ENCODE data around the gene GPR150. TPM values are rescaled to one million over a fixed set of nuclear protein-coding genes. Genes with fewer than 3 reads are reported as not detected.

GPR150 gene
- total RNA-seq: 0.29 and 0.36 TPM in 2 replicates

- Histone ChIP-seq H4K20me1 (ENCODE audit: insufficient read depth, low read length) (no peaks in the 10 kb centered on the region), H2AFZ (ENCODE audit: low read length) (peak within 1 kb of the TSS; percentile 86), H3K27ac (ENCODE audit: low read depth, low read length) (peak within 1 kb of the TSS; percentile 30), H3K36me3 (ENCODE audit: insufficient read depth, low read length) (no peaks in the 10 kb centered on the region), H3K27me3 (ENCODE audit: insufficient read depth, low read length) (no peaks in the 10 kb centered on the region), H3K79me2 (ENCODE audit: insufficient read depth, low read length) (no peaks in the 10 kb centered on the region), H3K4me2 (ENCODE audit: insufficient read depth, low read length) (peak within 1 kb of the TSS; percentile 94), H3K4me1 (ENCODE audit: insufficient read depth, low read length) (peaks cover 26% of the 10 kb centered on the region), H3K9me3 (ENCODE audit: low read depth, low read length) (no peaks in the 10 kb centered on the region), H3K4me3 (ENCODE audit: insufficient read depth, low read length) (peak within 1 kb of the TSS; percentile 74)
- TF ChIP-seq CTCF (IDR thresholded peaks at IDR 0.05; ENCODE audit: extremely low read depth, low read depth, low read length): no peak
- peak; percentile 95 for DNase-seq (ENCODE audit: insufficient read length, low spot score, missing footprints)
These were observed at the start of gene GPR150 for GRCh38 chr5:95620030-95620869. GPR150 (plus strand) TSS chr5:95620087; CDS start chr5:95620276, 189 bp downstream.

GRCh38 chr5:95572016-95572415 is 47.9 kb upstream of the GPR150 start:
- Histone ChIP-seq H2AFZ (ENCODE audit: low read length) (no peak overlapping the region), H3K4me1 (ENCODE audit: insufficient read depth, low read length) (peaks cover 5% of the 10 kb centered on the region), H3K27ac (ENCODE audit: low read depth, low read length) (no peak overlapping the region), H3K9me3 (ENCODE audit: low read depth, low read length) (no peaks in the 10 kb centered on the region), H3K4me2 (ENCODE audit: insufficient read depth, low read length) (no peak overlapping the region), H3K27me3 (ENCODE audit: insufficient read depth, low read length) (no peaks in the 10 kb centered on the region), H3K4me3 (ENCODE audit: insufficient read depth, low read length) (no peak overlapping the region), H4K20me1 (ENCODE audit: insufficient read depth, low read length) (no peaks in the 10 kb centered on the region), H3K36me3 (ENCODE audit: insufficient read depth, low read length) (peaks cover 6% of the 10 kb centered on the region), H3K79me2 (ENCODE audit: insufficient read depth, low read length) (no peaks in the 10 kb centered on the region)
- peak; percentile 34 for DNase-seq (ENCODE audit: insufficient read length, low spot score, missing footprints)
- no peak for TF ChIP-seq CTCF (IDR thresholded peaks at IDR 0.05; ENCODE audit: extremely low read depth, low read depth, low read length)

GRCh38 chr5:95581576-95581975 is 38.3 kb upstream of the GPR150 start:
- no peak overlapping the region for H3K4me3 ChIP-seq (ENCODE audit: insufficient read depth, low read length)
- H3K4me1 ChIP-seq (ENCODE audit: insufficient read depth, low read length): no peaks in the 10 kb centered on the region
- H3K9me3 ChIP-seq (ENCODE audit: low read depth, low read length): no peaks in the 10 kb centered on the region
- DNase-seq (ENCODE audit: insufficient read length, low spot score, missing footprints): no peak
- H3K4me2 ChIP-seq (ENCODE audit: insufficient read depth, low read length): no peak overlapping the region
- H3K27me3 ChIP-seq (ENCODE audit: insufficient read depth, low read length): no peaks in the 10 kb centered on the region
- H3K79me2 ChIP-seq (ENCODE audit: insufficient read depth, low read length): no peaks in the 10 kb centered on the region
- no peaks in the 10 kb centered on the region for H3K36me3 ChIP-seq (ENCODE audit: insufficient read depth, low read length)
- H2AFZ ChIP-seq (ENCODE audit: low read length): no peak overlapping the region
- H4K20me1 ChIP-seq (ENCODE audit: insufficient read depth, low read length): no peaks in the 10 kb centered on the region
- no peak overlapping the region for H3K27ac ChIP-seq (ENCODE audit: low read depth, low read length)
- no peak for TF ChIP-seq CTCF (IDR thresholded peaks at IDR 0.05; ENCODE audit: extremely low read depth, low read depth, low read length)

GRCh38 chr5:95583992-95584391 is 35.9 kb upstream of the GPR150 start:
- H3K4me3 ChIP-seq (ENCODE audit: insufficient read depth, low read length): no peak overlapping the region
- H2AFZ ChIP-seq (ENCODE audit: low read length): no peak overlapping the region
- H3K4me2 ChIP-seq (ENCODE audit: insufficient read depth, low read length): no peak overlapping the region
- no peaks in the 10 kb centered on the region for H3K36me3 ChIP-seq (ENCODE audit: insufficient read depth, low read length)
- no peak for TF ChIP-seq CTCF (IDR thresholded peaks at IDR 0.05; ENCODE audit: extremely low read depth, low read depth, low read length)
- H3K4me1 ChIP-seq (ENCODE audit: insufficient read depth, low read length): no peaks in the 10 kb centered on the region
- DNase-seq (ENCODE audit: insufficient read length, low spot score, missing footprints): no peak
- H3K27me3 ChIP-seq (ENCODE audit: insufficient read depth, low read length): no peaks in the 10 kb centered on the region
- H3K79me2 ChIP-seq (ENCODE audit: insufficient read depth, low read length): no peaks in the 10 kb centered on the region
- H4K20me1 ChIP-seq (ENCODE audit: insufficient read depth, low read length): no peaks in the 10 kb centered on the region
- no peak overlapping the region for H3K27ac ChIP-seq (ENCODE audit: low read depth, low read length)
- no peaks in the 10 kb centered on the region for H3K9me3 ChIP-seq (ENCODE audit: low read depth, low read length)
